SH-SY5Y (cell line): ENCODE results near the gene MITF.

ENCODE experiments used
- GATA2 ChIP-seq: IDR thresholded peaks from 2 replicates; pipeline ENCODE4 v1.6.1; 2011; ENCODE audit warnings: mild to moderate bottlenecking, low read depth, low read length
- GATA3 ChIP-seq: IDR thresholded peaks from 2 replicates; pipeline ENCODE4 v1.6.1; 2011; ENCODE audit warnings: low read depth, mild to moderate bottlenecking, low read length, moderate library complexity

DNA sequence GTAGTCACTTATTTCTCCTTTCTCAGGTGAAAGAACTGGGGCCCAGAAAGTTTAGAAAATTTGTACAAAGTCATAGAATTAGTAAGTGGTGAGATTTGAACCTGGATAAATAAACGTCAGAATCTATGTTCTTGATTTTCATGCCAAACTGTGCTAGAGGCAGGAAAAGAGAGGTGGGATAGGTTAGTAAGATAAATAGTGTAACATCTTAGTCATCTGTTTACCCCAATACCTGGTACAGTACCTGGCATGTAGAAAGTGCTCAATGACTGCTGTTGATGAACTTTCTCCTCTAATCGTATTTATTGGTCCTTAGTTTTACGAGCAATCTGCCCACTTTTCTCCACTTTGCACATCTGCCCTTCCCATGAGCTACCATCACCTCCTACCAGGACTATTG lies 124.9 kb downstream of the MITF start:
- TF ChIP-seq GATA2 (no peak), GATA3 (no peak)
